ENCODE measurements around the gene SMYD3. TPM values are rescaled to one million over a fixed set of nuclear protein-coding genes. Genes with fewer than 3 reads are reported as not detected.

The SMYD3 gene
- total and polyA plus RNA-seq, 9 of the 15 experiments (the other 6 are each of a cell fraction or from before 2014, with no cell fraction given), result 128 to 440 (median 197) TPM

- TF ChIP-seq, protein P1, sequence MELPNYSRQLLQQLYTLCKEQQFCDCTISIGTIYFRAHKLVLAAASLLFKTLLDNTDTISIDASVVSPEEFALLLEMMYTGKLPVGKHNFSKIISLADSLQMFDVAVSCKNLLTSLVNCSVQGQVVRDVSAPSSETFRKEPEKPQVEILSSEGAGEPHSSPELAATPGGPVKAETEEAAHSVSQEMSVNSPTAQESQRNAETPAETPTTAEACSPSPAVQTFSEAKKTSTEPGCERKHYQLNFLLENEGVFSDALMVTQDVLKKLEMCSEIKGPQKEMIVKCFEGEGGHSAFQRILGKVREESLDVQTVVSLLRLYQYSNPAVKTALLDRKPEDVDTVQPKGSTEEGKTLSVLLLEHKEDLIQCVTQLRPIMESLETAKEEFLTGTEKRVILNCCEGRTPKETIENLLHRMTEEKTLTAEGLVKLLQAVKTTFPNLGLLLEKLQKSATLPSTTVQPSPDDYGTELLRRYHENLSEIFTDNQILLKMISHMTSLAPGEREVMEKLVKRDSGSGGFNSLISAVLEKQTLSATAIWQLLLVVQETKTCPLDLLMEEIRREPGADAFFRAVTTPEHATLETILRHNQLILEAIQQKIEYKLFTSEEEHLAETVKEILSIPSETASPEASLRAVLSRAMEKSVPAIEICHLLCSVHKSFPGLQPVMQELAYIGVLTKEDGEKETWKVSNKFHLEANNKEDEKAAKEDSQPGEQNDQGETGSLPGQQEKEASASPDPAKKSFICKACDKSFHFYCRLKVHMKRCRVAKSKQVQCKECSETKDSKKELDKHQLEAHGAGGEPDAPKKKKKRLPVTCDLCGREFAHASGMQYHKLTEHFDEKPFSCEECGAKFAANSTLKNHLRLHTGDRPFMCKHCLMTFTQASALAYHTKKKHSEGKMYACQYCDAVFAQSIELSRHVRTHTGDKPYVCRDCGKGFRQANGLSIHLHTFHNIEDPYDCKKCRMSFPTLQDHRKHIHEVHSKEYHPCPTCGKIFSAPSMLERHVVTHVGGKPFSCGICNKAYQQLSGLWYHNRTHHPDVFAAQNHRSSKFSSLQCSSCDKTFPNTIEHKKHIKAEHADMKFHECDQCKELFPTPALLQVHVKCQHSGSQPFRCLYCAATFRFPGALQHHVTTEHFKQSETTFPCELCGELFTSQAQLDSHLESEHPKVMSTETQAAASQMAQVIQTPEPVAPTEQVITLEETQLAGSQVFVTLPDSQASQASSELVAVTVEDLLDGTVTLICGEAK (IDR thresholded peaks at IDR 0.05), result no peak
- TF ChIP-seq, protein P1 (CRISPR knock-in tag; IDR thresholded peaks at IDR 0.05), result no peak
- TF ChIP-seq, protein P2, sequence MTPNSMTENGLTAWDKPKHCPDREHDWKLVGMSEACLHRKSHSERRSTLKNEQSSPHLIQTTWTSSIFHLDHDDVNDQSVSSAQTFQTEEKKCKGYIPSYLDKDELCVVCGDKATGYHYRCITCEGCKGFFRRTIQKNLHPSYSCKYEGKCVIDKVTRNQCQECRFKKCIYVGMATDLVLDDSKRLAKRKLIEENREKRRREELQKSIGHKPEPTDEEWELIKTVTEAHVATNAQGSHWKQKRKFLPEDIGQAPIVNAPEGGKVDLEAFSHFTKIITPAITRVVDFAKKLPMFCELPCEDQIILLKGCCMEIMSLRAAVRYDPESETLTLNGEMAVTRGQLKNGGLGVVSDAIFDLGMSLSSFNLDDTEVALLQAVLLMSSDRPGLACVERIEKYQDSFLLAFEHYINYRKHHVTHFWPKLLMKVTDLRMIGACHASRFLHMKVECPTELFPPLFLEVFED (CRISPR knock-in tag; conservative IDR thresholded peaks at IDR 0.05), result no peak
- TF ChIP-seq SRSF1 (IDR thresholded peaks at IDR 0.05; ENCODE audit: low read depth, low read length) (no peak), GATAD2A (IDR thresholded peaks at IDR 0.05) (no peak), DPF2 (IDR thresholded peaks at IDR 0.05) (peak; percentile 64), GATA2 (CRISPR knock-in tag; IDR thresholded peaks at IDR 0.05) (peak; percentile 30; the same call in 1 of the 2 replicates), LEF1 (IDR thresholded peaks at IDR 0.05) (peak; percentile 94), ZNF124 (CRISPR knock-in tag; IDR thresholded peaks at IDR 0.05) (no peak), POLR2AphosphoS2 (IDR thresholded peaks at IDR 0.05; ENCODE audit: low read length) (no peak), TGIF2 (CRISPR knock-in tag; IDR thresholded peaks at IDR 0.05) (no peak), PBX2 (CRISPR knock-in tag; IDR thresholded peaks at IDR 0.05; ENCODE audit: low read depth) (no peak), PBX2 (tag; conservative IDR thresholded peaks at IDR 0.05; ENCODE audit: low read depth) (peak; percentile 69), TEAD2 (tag; IDR thresholded peaks at IDR 0.05) (no peak), FOXA3 (CRISPR knock-in tag; conservative IDR thresholded peaks at IDR 0.05 in 1 of 2, IDR thresholded peaks at IDR 0.05 in 1 of 2) (no peak)
- TF ChIP-seq, protein P3, sequence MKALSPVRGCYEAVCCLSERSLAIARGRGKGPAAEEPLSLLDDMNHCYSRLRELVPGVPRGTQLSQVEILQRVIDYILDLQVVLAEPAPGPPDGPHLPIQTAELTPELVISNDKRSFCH (CRISPR knock-in tag; IDR thresholded peaks at IDR 0.05), result no peak
- TF ChIP-seq, protein P3 (tag; IDR thresholded peaks at IDR 0.05), result no peak
Measured at GRCh38 chr1:246332078-246332477, 175.0 kb downstream of the SMYD3 start (continued).

Measured in K562 (cell line).